Tibial artery (tissue), 4 donors: ENCODE results near the gene CFAP97.
"Not testable (repeated sequence)": the region's sequence is repeated elsewhere in the genome, so short reads cannot be mapped to it uniquely, and the experiment has no call there.

Source experiments
- DNase-seq, 2 donors: peaks; one replicate each; pipeline ENCODE4 v3.0.0-alpha.2; 2019
- H3K27ac ChIP-seq, 2 donors: fragments of 200-600 bp; sonication (generic) in 1 of 2; 1 replicate in 1 of 2; 2 replicates in 1 of 2; pipeline ENCODE4 v1.5.1; 2018 to 2019; ENCODE audit warnings: mild to moderate bottlenecking in 1 of 2
- H3K27me3 ChIP-seq, 2 donors: fragments of 200-600 bp; sonication (generic) in 1 of 2; one replicate each; pipeline versions ENCODE4 v1.5.1 to v1.6.0; 2016 to 2019
- H3K36me3 ChIP-seq, 3 donors: fragments of 200-600 bp; sonication (generic) in 2 of 3; one replicate each; pipeline ENCODE4 v1.5.1; 2016 to 2019; ENCODE audit warnings: mild to moderate bottlenecking in 2 of 3
- H3K4me1 ChIP-seq, 4 donors: fragments of 200-600 bp; sonication (generic) in 2 of 4; 1 replicate in 3 of 4; 2 replicates in 1 of 4; pipeline ENCODE4 v1.5.1; 2016 to 2019
- H3K4me3 ChIP-seq, 2 donors: fragments of 200-600 bp; sonication (generic) in 1 of 2; 1 replicate in 1 of 2; 2 replicates in 1 of 2; pipeline ENCODE4 v1.5.1; 2018 to 2019; ENCODE audit warnings: mild to moderate bottlenecking in 2 of 2
- H3K9me3 ChIP-seq, 3 donors: fragments of 200-600 bp; sonication (generic) in 1 of 3; one replicate each; pipeline ENCODE4 v1.5.1; 2016 to 2019
- intact Hi-C: fragments of 100-400 bp; cut with DNase I; formaldehyde crosslinking; loops from one replicate; pipeline ENCODE4 v1.15.0; 2023; ENCODE audit warnings: low total_unique reads
- TF ChIP-seq, protein P1 (sequence below), 2 experiments: fragments of 200-600 bp in 1 of 2; fragments of 450-650 bp in 1 of 2; IDR thresholded peaks; one replicate each; pipeline ENCODE4 v1.5.1; 2017 to 2019; ENCODE audit warnings: antibody characterized with exemption in 2 of 2, mild to moderate bottlenecking in 1 of 2, moderate library complexity in 1 of 2

CFAP97 gene

DNA sequence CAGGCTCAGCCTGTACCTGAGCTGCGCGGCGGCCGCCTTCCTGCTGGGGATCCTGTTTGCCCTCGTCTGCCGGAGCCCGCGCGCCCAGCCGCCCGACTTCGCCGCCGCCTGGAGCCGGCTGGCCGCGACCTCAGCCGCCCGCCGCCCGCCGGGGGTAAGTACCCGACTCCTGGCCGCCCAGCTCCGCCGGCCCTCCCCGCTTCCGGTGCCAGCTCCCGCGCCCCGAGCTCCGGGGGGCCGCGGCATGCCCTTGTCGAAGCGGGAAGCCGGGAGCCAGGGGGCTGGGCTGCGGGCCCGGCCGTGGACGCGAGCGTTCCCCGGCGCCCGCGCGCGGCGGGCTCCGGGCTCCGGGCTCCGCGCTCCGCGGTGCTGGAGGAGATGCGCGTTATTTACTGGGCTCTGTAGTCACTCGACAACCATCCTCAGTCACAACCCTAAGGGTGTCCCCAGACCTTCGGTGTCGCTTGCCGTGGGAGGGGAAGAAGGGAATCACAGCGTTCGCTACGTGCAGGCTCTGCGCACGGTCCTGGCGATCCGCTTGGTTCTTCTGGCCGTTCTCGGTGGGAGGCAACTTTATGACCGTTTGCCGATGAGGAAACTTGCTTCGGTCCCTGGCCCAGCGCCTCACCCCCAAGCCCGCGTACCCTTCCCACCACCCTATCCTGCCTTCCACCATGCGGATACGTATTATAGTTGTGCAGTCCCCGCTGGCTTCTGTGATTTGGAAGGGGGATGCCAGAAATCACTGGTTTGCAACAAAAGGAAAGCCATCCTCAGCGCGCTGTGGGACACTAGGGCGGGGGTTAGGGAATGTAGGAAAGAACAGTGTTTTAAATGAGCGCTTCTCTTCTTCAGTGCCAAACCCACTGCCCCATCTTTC lies 6.5 kb upstream of the CFAP97 start:
- H3K27ac ChIP-seq, result peak overlapping the region; percentile 85 to 99
- peak; percentile 54 to 85 for DNase-seq
- intact Hi-C loops, result no loop called here

DNA sequence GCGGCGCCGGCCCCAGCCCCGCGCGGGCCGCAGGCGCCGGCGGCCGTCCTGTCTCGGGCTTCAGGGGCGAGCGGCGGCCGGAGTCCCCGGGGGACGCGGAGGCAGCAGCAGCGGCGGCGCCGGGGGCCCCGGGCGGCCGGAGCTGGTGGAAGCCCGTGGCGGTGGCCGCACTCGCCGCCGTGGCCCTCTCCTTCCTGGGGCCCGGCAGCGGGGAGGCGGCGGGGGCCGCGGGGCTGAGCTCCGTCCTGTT lies 6.0 kb upstream of the CFAP97 start:
- intact Hi-C loops, result loop anchor here (10.0 kb wide), 2 partner anchors 255 to 385 kb away; no protein-coding TSS in a partner anchor
- H3K27me3 ChIP-seq, DNase-seq, H3K36me3 ChIP-seq, H3K9me3 ChIP-seq: not testable (repeated sequence)
- peak overlapping the region; percentile 85 to 97 for H3K4me3 ChIP-seq
- peaks cover 0 to 43% (median 5%) of the 10 kb centered on the region in 4 donors for H3K4me1 ChIP-seq
- peak overlapping the region; percentile 85 to 99 for H3K27ac ChIP-seq

More for the DNA sequence above, 6.5 kb upstream of the CFAP97 start:
- Histone ChIP-seq H3K27me3 (no peaks in the 10 kb centered on the region), H3K9me3 (no peaks in the 10 kb centered on the region), H3K4me1 (peaks cover 0 to 43% (median 3%) of the 10 kb centered on the region in 4 donors), H3K4me3 (peak overlapping the region; percentile 85 to 97), H3K36me3 (no peaks in the 10 kb centered on the region)
- TF ChIP-seq, protein P1, sequence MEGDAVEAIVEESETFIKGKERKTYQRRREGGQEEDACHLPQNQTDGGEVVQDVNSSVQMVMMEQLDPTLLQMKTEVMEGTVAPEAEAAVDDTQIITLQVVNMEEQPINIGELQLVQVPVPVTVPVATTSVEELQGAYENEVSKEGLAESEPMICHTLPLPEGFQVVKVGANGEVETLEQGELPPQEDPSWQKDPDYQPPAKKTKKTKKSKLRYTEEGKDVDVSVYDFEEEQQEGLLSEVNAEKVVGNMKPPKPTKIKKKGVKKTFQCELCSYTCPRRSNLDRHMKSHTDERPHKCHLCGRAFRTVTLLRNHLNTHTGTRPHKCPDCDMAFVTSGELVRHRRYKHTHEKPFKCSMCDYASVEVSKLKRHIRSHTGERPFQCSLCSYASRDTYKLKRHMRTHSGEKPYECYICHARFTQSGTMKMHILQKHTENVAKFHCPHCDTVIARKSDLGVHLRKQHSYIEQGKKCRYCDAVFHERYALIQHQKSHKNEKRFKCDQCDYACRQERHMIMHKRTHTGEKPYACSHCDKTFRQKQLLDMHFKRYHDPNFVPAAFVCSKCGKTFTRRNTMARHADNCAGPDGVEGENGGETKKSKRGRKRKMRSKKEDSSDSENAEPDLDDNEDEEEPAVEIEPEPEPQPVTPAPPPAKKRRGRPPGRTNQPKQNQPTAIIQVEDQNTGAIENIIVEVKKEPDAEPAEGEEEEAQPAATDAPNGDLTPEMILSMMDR (IDR thresholded peaks at IDR 0.05), result no peak

DNA sequence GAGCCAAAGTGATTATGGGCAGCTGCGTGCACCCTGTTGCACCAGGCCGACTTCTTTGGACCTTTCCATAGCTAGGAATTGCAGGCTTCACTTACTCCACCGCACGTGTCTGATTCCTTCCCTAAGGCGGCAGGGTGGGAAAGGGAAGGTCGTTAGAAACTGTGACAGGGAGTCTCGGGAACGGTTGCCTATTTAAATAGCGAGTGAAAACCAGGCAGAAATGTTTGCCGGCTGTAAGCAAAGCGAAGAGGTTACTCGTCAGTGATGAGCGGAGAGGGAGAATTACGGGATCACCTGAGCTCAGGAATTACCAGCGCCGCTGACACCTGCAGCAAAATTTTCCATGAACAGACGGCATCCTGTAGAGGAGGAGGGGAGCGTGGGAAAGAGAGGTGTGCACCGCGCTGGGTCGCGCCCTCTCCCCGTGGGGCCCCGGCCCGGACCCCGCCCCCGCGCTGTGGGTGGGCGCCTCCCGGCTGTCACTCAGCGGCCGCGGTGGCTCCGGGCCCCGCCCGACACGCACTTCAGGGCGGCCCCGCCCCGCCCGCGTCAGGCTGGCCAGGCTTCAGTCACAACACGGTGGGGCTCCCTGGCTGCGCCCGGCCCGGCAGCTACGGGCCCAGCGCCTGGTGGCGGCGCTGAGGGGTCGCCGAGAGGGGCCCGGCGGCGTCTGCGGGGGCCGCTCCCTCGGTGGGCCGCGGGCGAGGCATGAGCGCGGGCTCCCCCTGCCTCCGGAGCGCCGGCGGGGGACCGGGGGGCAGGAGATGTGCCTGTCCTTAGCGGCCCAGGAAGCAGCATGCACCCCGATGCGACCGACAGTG lies 5.4 kb upstream of the CFAP97 start, which contains the start of gene SNX25:
TSS of gene SNX25 (plus strand) at position 568 of the 821 bp plus-strand sequence. CDS start at position 797, 229 bp downstream.
- intact Hi-C loops, result loop anchor here (10.0 kb wide), 2 partner anchors 256 to 386 kb away; no protein-coding TSS in a partner anchor

GRCh38 chr4:185207466-185207865 lies 3.7 kb upstream of the CFAP97 start:
- Histone ChIP-seq H3K36me3 (no peaks in the 10 kb centered on the region), H3K4me1 (peaks cover 0 to 43% (median 15%) of the 10 kb centered on the region in 4 donors), H3K9me3 (no peaks in the 10 kb centered on the region), H3K27ac (no peak overlapping the region), H3K4me3 (no peak overlapping the region), H3K27me3 (no peaks in the 10 kb centered on the region)
- DNase-seq, result no peak
- TF ChIP-seq, protein P1 (IDR thresholded peaks at IDR 0.05), result no peak
- intact Hi-C loops, result loop anchor here (10.0 kb wide), 2 partner anchors 257 to 387 kb away; no protein-coding TSS in a partner anchor

More for the DNA sequence above, 5.4 kb upstream of the CFAP97 start, which contains the start of gene SNX25:
- TF ChIP-seq, protein P1 (IDR thresholded peaks at IDR 0.05), result peak in 1 of 2 experiments; percentile 34
- DNase-seq, result peak; percentile 77 to 95
- Histone ChIP-seq H3K27ac (peak within 1 kb of the TSS; percentile 85 to 99), H3K36me3 (no peaks in the 10 kb centered on the region), H3K4me3 (peak within 1 kb of the TSS; percentile 85 to 97), H3K27me3 (no peaks in the 10 kb centered on the region), H3K9me3 (no peaks in the 10 kb centered on the region), H3K4me1 (peaks cover 0 to 47% (median 10%) of the 10 kb centered on the region in 4 donors)

GRCh38 chr4:185205697-185206342 lies 2.0 kb upstream of the CFAP97 start:
- H3K27me3 ChIP-seq, result no peaks in the 10 kb centered on the region
- no peak overlapping the region for H3K4me3 ChIP-seq
- intact Hi-C loops, result loop anchor here (10.0 kb wide), 2 partner anchors 259 to 389 kb away; no protein-coding TSS in a partner anchor
- peaks cover 0 to 37% (median 17%) of the 10 kb centered on the region in 4 donors for H3K4me1 ChIP-seq
- TF ChIP-seq, protein P1 (IDR thresholded peaks at IDR 0.05), result no peak
- H3K27ac ChIP-seq, result no peak overlapping the region
- no peaks in the 10 kb centered on the region for H3K36me3 ChIP-seq
- DNase-seq, result no peak
- H3K9me3 ChIP-seq, result no peaks in the 10 kb centered on the region

DNA sequence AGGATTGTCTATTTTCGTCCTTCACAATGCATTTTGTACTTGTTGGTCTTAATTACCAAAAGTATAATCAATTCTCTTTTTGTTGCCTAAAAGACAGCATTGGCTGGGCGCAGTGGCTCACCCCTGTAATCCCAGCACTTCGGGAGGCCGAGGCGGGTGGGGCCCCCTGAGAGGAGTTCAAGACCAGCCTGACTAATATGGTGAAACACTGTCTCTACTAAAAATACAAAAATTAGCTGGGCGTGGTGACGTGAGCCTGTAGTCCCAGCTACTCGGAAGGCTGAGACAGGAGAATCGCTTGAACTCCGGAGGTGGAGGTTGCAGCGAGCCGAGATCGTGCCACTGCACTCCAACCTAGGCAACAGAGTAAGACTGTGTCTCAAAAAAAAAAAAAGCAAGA lies 1.3 kb upstream of the CFAP97 start:
- DNase-seq, H3K9me3 ChIP-seq, H3K27me3 ChIP-seq, H3K4me3 ChIP-seq, H3K36me3 ChIP-seq: not testable (repeated sequence)
- H3K27ac ChIP-seq, result peak overlapping the region; percentile 94 to 97
- intact Hi-C loops, result loop anchor here (10.0 kb wide), 2 partner anchors 260 to 390 kb away; no protein-coding TSS in a partner anchor
- peaks cover 0 to 40% (median 16%) of the 10 kb centered on the region in 4 donors for H3K4me1 ChIP-seq
